ENCODE measurements around the gene TEDDM1. TPM values are rescaled to one million over a fixed set of nuclear protein-coding genes. Genes with fewer than 3 reads are reported as not detected.
"Not testable (repeated sequence)": the region's sequence is repeated elsewhere in the genome, so short reads cannot be mapped to it uniquely, and the experiment has no call there.

Gene TEDDM1
- total RNA-seq, result not detected

DNA sequence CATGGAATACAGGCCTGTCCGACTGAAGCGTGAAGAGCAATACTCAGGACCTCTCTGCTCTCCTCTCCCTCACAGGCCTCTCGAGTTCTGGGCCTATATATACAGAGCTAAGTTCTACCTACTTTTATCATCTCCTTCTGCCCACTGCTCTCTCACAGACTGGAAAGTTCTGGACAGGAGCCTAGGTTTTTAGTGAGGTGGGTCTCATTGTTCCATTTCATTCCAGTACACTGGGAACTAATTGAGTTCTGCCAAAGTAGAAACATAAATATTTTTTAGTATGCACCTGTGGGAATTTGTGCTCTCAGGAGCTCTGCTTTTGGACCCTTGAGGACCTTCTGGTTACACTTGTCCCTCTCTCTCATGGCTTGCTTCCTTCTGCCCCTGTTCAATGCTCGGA is at the start of gene TEDDM1:
Gene TEDDM1 (minus strand): TSS at position 101 of the 400 bp plus-strand sequence. CDS start 182 bp downstream, outside the sequence.
- Histone ChIP-seq H3K9me3 (no peaks in the 10 kb centered on the region), H3K27me3 (no peaks in the 10 kb centered on the region), H3K27ac (no peak within 1 kb of the TSS), H3K36me3 (no peaks in the 10 kb centered on the region), H3K4me1 (peaks cover 4 to 9% of the 10 kb centered on the region in 2 donors), H3K4me3 (no peak within 1 kb of the TSS)
- intact Hi-C loops (cut with DNase I; ENCODE audit: low total_unique reads), result no loop called here
- no peak for DNase-seq (ENCODE audit: low spot score in 2 of 2)
- TF ChIP-seq POLR2A (IDR thresholded peaks at IDR 0.05) (no peak), CTCF (IDR thresholded peaks at IDR 0.05) (no peak), POLR2AphosphoS5 (IDR thresholded peaks at IDR 0.05) (no peak)

- DNase-seq (ENCODE audit: low spot score in 2 of 2), result no peak
- intact Hi-C loops (cut with DNase I; ENCODE audit: low total_unique reads), result no loop called here
- Histone ChIP-seq H3K4me1 (no peaks in the 10 kb centered on the region), H3K4me3 (no peak within 1 kb of the TSS), H3K27me3 (no peaks in the 10 kb centered on the region), H3K36me3 (no peaks in the 10 kb centered on the region), H3K27ac (no peak within 1 kb of the TSS), H3K9me3 (no peaks in the 10 kb centered on the region)
- no peak for TF ChIP-seq CTCF (IDR thresholded peaks at IDR 0.05)
- no peak for TF ChIP-seq POLR2AphosphoS5 (IDR thresholded peaks at IDR 0.05)
- no peak for TF ChIP-seq POLR2A (IDR thresholded peaks at IDR 0.05)
Measured at GRCh38 chr1:182450087-182450486, 49.6 kb upstream of the TEDDM1 start, which contains the start of gene RGSL1. RGSL1 (plus strand) TSS chr1:182450146; CDS start chr1:182450166, 20 bp downstream.

DNA sequence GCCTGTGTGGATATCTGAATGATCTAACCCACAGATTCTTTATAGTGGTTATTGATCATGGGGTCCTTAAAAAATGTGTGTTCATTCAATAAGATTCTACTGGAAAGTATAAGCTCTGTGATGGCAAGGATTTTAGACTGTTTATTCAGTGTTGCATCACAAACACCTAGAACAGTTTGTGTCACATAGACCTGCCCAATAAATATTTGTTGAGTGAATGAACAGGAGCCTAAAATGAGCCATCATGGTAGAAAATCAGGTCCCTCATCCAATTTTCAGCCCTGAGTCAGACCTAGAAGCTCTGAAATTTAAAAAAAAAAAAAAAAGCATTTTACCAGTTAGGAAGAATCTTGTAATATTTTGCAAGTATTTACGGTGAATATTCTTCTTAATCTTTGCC is 47.2 kb upstream of the TEDDM1 start:
- no peak for TF ChIP-seq POLR2AphosphoS5 (IDR thresholded peaks at IDR 0.05)
- TF ChIP-seq POLR2A (IDR thresholded peaks at IDR 0.05), result no peak
- no peak for TF ChIP-seq CTCF (IDR thresholded peaks at IDR 0.05)
- H3K27me3 ChIP-seq, result no peaks in the 10 kb centered on the region
- H3K4me1 ChIP-seq, result no peaks in the 10 kb centered on the region
- H3K4me3 ChIP-seq, result no peak overlapping the region
- H3K36me3 ChIP-seq, result no peaks in the 10 kb centered on the region
- H3K9me3 ChIP-seq, result no peaks in the 10 kb centered on the region
- H3K27ac ChIP-seq, result no peak overlapping the region
- intact Hi-C loops (cut with DNase I; ENCODE audit: low total_unique reads), result no loop called here
- no peak for DNase-seq (ENCODE audit: low spot score in 2 of 2)

- intact Hi-C loops (cut with DNase I; ENCODE audit: low total_unique reads); DNase-seq (ENCODE audit: low spot score in 2 of 2); H3K27me3 ChIP-seq; H3K4me1 ChIP-seq; H3K4me3 ChIP-seq; H3K27ac ChIP-seq; H3K9me3 ChIP-seq; H3K36me3 ChIP-seq: not testable (repeated sequence)
Measured at GRCh38 chr1:182447124-182447523, 46.7 kb upstream of the TEDDM1 start.

DNA sequence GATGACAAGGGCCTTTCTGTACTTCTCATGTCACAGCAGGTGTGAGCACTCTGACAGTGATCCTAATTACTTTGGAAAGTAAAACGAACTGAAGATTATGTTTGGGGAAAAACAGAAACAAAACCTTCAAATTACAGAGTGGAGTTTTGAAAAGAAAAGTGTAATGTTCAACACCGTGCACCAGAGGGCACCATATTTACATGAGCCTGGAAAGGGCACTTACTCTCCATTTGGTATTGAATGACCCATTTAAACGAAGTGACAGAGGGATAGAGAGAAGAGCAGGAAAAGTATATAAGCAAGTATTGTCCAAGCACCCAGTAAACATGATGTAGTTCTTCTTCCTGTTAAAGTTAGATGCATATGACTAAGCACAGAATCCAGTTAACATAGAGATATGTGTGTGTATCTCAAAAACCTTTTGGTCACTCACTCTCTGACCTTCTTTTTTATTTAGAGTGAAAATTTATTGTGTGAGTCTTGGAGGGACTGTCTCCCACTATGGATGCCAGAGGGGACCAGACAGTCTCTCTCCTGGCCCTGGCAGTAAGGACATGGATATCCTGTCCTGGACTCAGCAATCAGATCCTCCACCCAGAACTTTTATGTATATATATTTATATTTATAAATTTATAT is 45.7 kb upstream of the TEDDM1 start:
- H3K9me3 ChIP-seq, result no peaks in the 10 kb centered on the region
- H3K4me3 ChIP-seq, result no peak overlapping the region
- no peak overlapping the region for H3K27ac ChIP-seq
- intact Hi-C loops (cut with DNase I; ENCODE audit: low total_unique reads), result no loop called here
- H3K4me1 ChIP-seq, result no peaks in the 10 kb centered on the region
- no peaks in the 10 kb centered on the region for H3K27me3 ChIP-seq
- TF ChIP-seq CTCF (IDR thresholded peaks at IDR 0.05), result peak; percentile 15 to 54 (median 35)
- no peak for TF ChIP-seq POLR2A (IDR thresholded peaks at IDR 0.05)
- no peak for DNase-seq (ENCODE audit: low spot score in 2 of 2)
- no peaks in the 10 kb centered on the region for H3K36me3 ChIP-seq
